Activated CD8-positive, alpha-beta memory T cell treated with anti-CD3 and anti-CD28 coated beads for 24 hours (primary cell): Measurements from ENCODE around the gene CHRNA5.

ENCODE experiments used
- DNase-seq: peaks from one replicate; pipeline ENCODE4 v3.0.0-alpha.2; 2020

CHRNA5 gene

GRCh38 chr15:78640527-78641101 lies 75.3 kb downstream of the CHRNA5 start:
- peak; percentile 62 for DNase-seq

GRCh38 chr15:78641102-78641748 lies 75.9 kb downstream of the CHRNA5 start, which contains the start of gene CHRNB4:
CHRNB4 (minus strand) TSS chr15:78641210; CDS start chr15:78641133, 77 bp downstream.
- DNase-seq: peak; percentile 72

- DNase-seq: no peak
These were observed 76.5 kb downstream of the CHRNA5 start for GRCh38 chr15:78641749-78642275.

GRCh38 chr15:78642331-78642730 lies 77.0 kb downstream of the CHRNA5 start:
- DNase-seq: no peak
